Memory B cell (primary cell): ENCODE measurements around the gene STT3B.

Source experiments
- ATAC-seq: fragments of 150-1000 bp; cut with Tn5 transposase; 2 replicates; pipeline ENCODE4 v1.10.0; 2021; ENCODE audit warnings: low read depth, mild to moderate bottlenecking, moderate library complexity
- DNase-seq, 2 donors: peaks; one replicate each; pipeline ENCODE4 v3.0.0; 2022; ENCODE audit warnings: low spot score in 2 of 2
- H3K27ac Mint-ChIP-seq: one replicate; pipeline ENCODE4 v1.8.0; 2022; ENCODE audit warnings: mild to moderate bottlenecking, moderate library complexity, mixed read lengths
- H3K27me3 Mint-ChIP-seq: one replicate; pipeline ENCODE4 v1.8.0; 2022; ENCODE audit warnings: mixed read lengths
- H3K36me3 Mint-ChIP-seq: one replicate; pipeline ENCODE4 v1.8.0; 2022; ENCODE audit warnings: mild to moderate bottlenecking, mixed read lengths
- H3K4me1 Mint-ChIP-seq: one replicate; pipeline ENCODE4 v1.8.0; 2022; ENCODE audit warnings: mixed read lengths
- H3K4me3 Mint-ChIP-seq: one replicate; pipeline ENCODE4 v1.8.0; 2022; ENCODE audit warnings: mild to moderate bottlenecking, moderate library complexity, mixed read lengths
- H3K9me3 Mint-ChIP-seq: one replicate; pipeline ENCODE4 v1.8.0; 2022; ENCODE audit warnings: mixed read lengths

Gene STT3B

GRCh38 chr3:31530960-31531335, 1.8 kb upstream of the STT3B start:
- DNase-seq = no peak
- Mint-ChIP-seq H3K36me3 (no peaks in the 10 kb centered on the region), H3K9me3 (no peaks in the 10 kb centered on the region), H3K27me3 (no peaks in the 10 kb centered on the region), H3K4me3 (no peak overlapping the region), H3K27ac (peak overlapping the region; percentile 97), H3K4me1 (peaks cover 7% of the 10 kb centered on the region)
- no peak for ATAC-seq

DNA sequence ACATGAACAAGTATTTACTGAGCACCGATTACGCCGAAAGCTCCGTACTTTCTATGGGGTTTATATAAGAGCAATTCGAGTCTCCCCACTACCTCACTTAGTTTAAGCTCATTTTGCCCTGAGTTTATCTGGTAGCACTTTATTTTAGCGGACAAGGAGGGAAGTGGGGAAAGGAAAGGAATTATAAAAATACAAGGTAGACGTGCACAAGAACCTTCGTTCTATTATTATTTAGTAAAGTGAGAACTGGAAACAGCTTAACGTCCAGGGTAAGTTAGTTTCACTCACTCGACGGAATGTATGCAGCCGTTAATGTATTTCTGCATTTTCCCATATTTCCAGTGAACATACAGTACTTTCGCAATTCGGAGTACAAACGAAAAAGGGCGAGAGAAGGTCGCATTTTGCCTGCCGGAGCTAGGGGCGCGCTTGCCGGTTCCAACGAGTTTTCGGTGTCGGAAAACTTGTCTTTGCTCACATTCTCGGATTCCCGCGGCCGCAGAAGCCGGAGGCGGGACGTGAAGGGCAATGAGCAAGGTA, 1.2 kb upstream of the STT3B start:
- H3K4me3 Mint-ChIP-seq = peak overlapping the region; percentile 93
- H3K4me1 Mint-ChIP-seq = peaks cover 10% of the 10 kb centered on the region
- H3K36me3 Mint-ChIP-seq = no peaks in the 10 kb centered on the region
- ATAC-seq (no peak), DNase-seq (no peak)
- H3K27me3 Mint-ChIP-seq = no peaks in the 10 kb centered on the region
- no peaks in the 10 kb centered on the region for H3K9me3 Mint-ChIP-seq
- peak overlapping the region; percentile 97 for H3K27ac Mint-ChIP-seq

GRCh38 chr3:31531992-31532586, 636 bp upstream of the STT3B start:
- peak; percentile 79 for ATAC-seq
- peak overlapping the region; percentile 93 for H3K4me3 Mint-ChIP-seq
- H3K4me1 Mint-ChIP-seq = peaks cover 11% of the 10 kb centered on the region
- H3K27ac Mint-ChIP-seq = peak overlapping the region; percentile 97
- H3K27me3 Mint-ChIP-seq = no peaks in the 10 kb centered on the region
- H3K36me3 Mint-ChIP-seq = no peaks in the 10 kb centered on the region
- peak; percentile 94 to 99 for DNase-seq
- no peaks in the 10 kb centered on the region for H3K9me3 Mint-ChIP-seq

DNA sequence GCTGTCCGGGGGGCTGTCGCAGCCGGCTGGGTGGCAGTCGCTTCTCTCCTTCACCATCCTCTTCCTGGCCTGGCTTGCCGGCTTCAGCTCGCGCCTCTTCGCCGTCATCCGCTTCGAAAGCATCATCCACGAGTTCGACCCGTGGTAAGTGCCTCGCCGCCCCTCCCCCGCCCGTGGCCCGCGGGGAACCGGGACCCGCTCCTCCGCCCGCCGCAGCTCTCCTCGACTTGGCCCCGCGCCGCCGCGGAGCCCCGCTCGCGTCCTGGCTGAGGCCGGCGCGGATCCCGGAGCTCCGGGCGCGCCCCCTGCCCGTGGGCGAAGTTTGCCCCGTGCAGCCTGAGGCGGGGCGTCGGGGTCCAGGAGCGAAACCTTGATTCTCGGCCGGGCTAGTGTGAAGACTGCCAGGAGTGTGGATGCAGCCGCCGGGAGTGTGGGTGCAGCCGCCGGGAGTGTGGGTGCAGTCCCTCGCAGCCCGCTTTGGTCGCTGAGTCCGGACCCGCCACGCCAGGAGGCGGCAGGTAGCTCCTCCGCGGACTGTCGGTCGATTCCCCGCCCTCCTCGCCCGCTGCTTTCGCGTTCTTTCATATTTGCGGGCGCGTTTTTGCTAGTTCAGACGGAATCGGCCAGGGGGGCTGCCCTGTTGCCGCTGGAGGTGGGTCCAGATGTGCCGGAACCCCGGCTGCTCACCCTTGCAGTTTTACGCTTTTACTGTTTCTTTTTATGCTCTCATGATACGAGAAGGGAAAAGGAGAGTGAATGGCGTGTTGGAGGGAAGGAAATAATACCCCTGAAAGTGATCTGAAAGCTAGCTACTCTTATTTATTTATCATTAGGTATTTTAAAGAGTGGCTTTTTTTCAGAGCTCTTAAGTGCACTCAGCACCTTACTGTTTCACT, 692 bp downstream of the STT3B start:
- H3K4me1 Mint-ChIP-seq = peaks cover 23% of the 10 kb centered on the region
- DNase-seq = peak; percentile 51 to 65
- ATAC-seq = peak; percentile 7
- no peaks in the 10 kb centered on the region for H3K27me3 Mint-ChIP-seq
- H3K9me3 Mint-ChIP-seq = no peaks in the 10 kb centered on the region
- peak overlapping the region; percentile 97 for H3K27ac Mint-ChIP-seq
- H3K36me3 Mint-ChIP-seq = no peaks in the 10 kb centered on the region
- H3K4me3 Mint-ChIP-seq = peak overlapping the region; percentile 93

- no peaks in the 10 kb centered on the region for H3K36me3 Mint-ChIP-seq
- ATAC-seq (no peak), DNase-seq (no peak)
- H3K9me3 Mint-ChIP-seq = no peaks in the 10 kb centered on the region
- H3K27ac Mint-ChIP-seq = peak overlapping the region; percentile 97
- peaks cover 28% of the 10 kb centered on the region for H3K4me1 Mint-ChIP-seq
- no peaks in the 10 kb centered on the region for H3K27me3 Mint-ChIP-seq
- H3K4me3 Mint-ChIP-seq = peak overlapping the region; percentile 93
Measured at GRCh38 chr3:31534065-31534425, 1.3 kb downstream of the STT3B start.

- Mint-ChIP-seq H3K4me3 (peak overlapping the region; percentile 43), H3K4me1 (peaks cover 39% of the 10 kb centered on the region), H3K9me3 (no peaks in the 10 kb centered on the region), H3K36me3 (no peaks in the 10 kb centered on the region), H3K27me3 (no peaks in the 10 kb centered on the region), H3K27ac (no peak overlapping the region)
- ATAC-seq (no peak), DNase-seq (no peak)
Measured at GRCh38 chr3:31536497-31536896, 3.8 kb downstream of the STT3B start.

DNA sequence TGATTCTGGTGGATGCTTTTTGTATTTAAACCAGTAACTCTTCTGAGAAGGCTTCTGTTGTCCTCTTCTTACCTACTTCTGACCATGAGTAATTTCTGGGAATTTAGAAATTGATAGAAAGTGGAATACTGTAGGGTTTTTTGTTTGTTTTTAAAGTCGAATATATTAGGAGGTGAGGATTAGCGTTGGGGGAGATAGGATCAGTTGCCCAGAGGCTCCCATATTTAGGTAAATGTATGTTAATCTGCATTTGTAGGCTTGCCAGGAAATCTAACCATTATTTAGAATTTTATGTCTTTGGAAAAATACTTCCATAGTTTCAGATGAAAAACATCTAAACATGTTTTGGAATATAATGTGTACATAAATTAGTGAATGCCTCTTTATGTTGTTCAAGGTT, 6.1 kb downstream of the STT3B start:
- Mint-ChIP-seq H3K27me3 (no peaks in the 10 kb centered on the region), H3K27ac (no peak overlapping the region), H3K4me1 (peaks cover 42% of the 10 kb centered on the region), H3K4me3 (no peak overlapping the region), H3K36me3 (peaks cover 2% of the 10 kb centered on the region), H3K9me3 (no peaks in the 10 kb centered on the region)
- ATAC-seq (no peak), DNase-seq (no peak)

- Mint-ChIP-seq H3K27ac (no peak overlapping the region), H3K9me3 (no peaks in the 10 kb centered on the region), H3K36me3 (peaks cover 2% of the 10 kb centered on the region), H3K4me3 (no peak overlapping the region), H3K27me3 (no peaks in the 10 kb centered on the region), H3K4me1 (peaks cover 38% of the 10 kb centered on the region)
- DNase-seq (no peak), ATAC-seq (no peak)
Measured at GRCh38 chr3:31539275-31539674, 6.5 kb downstream of the STT3B start.

- H3K4me1 Mint-ChIP-seq = peaks cover 36% of the 10 kb centered on the region
Measured at GRCh38 chr3:31541089-31541488, 8.4 kb downstream of the STT3B start.

DNA sequence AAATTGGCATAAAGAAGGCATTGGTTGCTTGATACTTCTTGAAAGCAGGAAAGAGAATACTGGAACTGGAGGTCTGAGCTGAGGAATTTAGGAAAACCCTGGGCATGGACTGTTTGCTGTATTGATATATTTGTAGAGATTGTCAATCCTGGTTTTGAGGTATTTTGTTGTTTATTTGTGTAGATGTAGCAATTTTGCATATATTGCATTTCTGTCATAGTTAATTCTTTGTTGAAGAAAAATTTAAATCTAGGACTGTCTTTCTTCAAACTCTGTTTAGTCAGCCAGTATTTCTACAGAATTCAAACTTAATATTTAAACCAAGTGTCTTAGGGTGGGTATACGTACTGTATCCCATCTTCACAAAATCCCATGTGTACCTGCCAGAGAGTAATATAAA, 9.5 kb downstream of the STT3B start:
- Mint-ChIP-seq H3K4me3 (no peak overlapping the region), H3K4me1 (peaks cover 35% of the 10 kb centered on the region), H3K27ac (no peak overlapping the region), H3K9me3 (no peaks in the 10 kb centered on the region), H3K36me3 (peaks cover 3% of the 10 kb centered on the region), H3K27me3 (no peaks in the 10 kb centered on the region)
- DNase-seq = no peak
- no peak for ATAC-seq

More at GRCh38 chr3:31541089-31541488, 8.4 kb downstream of the STT3B start:
- Mint-ChIP-seq H3K36me3 (peaks cover 2% of the 10 kb centered on the region), H3K27ac (no peak overlapping the region), H3K9me3 (no peaks in the 10 kb centered on the region), H3K27me3 (no peaks in the 10 kb centered on the region), H3K4me3 (no peak overlapping the region)
- no peak for DNase-seq
- no peak for ATAC-seq

GRCh38 chr3:31543375-31543774, 10.7 kb downstream of the STT3B start:
- peaks cover 25% of the 10 kb centered on the region for H3K4me1 Mint-ChIP-seq
- H3K4me3 Mint-ChIP-seq = no peak overlapping the region
- no peaks in the 10 kb centered on the region for H3K9me3 Mint-ChIP-seq
- H3K27ac Mint-ChIP-seq = peak overlapping the region; percentile 39
- no peaks in the 10 kb centered on the region for H3K27me3 Mint-ChIP-seq
- H3K36me3 Mint-ChIP-seq = peaks cover 3% of the 10 kb centered on the region
- ATAC-seq (no peak), DNase-seq (no peak)

DNA sequence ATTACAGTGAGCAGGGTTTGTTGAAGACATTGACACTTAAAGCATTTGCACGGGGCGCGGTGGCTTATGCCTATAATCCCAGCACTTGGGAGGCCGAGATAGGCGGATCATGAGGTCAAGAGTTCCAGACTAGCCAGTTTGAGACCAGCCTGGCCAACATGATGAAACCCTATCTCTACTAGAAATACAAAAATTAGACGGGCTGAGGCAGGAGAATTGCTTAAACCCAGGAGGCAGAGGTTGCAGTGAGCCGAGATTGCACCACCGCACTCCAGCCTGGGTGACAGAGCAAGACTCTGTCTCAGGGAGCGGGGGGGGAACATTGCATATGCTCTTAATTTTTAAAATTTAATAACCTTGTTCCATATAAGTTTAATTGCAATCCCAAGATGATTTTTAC, 11.9 kb downstream of the STT3B start:
- peaks cover 17% of the 10 kb centered on the region for H3K4me1 Mint-ChIP-seq
- no peak overlapping the region for H3K27ac Mint-ChIP-seq
- H3K4me3 Mint-ChIP-seq = no peak overlapping the region
- H3K27me3 Mint-ChIP-seq = no peaks in the 10 kb centered on the region
- H3K9me3 Mint-ChIP-seq = no peaks in the 10 kb centered on the region
- peaks cover 3% of the 10 kb centered on the region for H3K36me3 Mint-ChIP-seq
- no peak for DNase-seq
- no peak for ATAC-seq

- Mint-ChIP-seq H3K36me3 (peaks cover 3% of the 10 kb centered on the region), H3K4me3 (no peak overlapping the region), H3K27me3 (no peaks in the 10 kb centered on the region), H3K9me3 (no peaks in the 10 kb centered on the region), H3K4me1 (peaks cover 21% of the 10 kb centered on the region), H3K27ac (peak overlapping the region; percentile 31)
- no peak for DNase-seq
- no peak for ATAC-seq
Measured at GRCh38 chr3:31546162-31546561, 13.4 kb downstream of the STT3B start.

GRCh38 chr3:31546725-31547124, 14.0 kb downstream of the STT3B start:
- H3K36me3 Mint-ChIP-seq = peaks cover 3% of the 10 kb centered on the region
- H3K4me3 Mint-ChIP-seq = no peak overlapping the region
- no peaks in the 10 kb centered on the region for H3K9me3 Mint-ChIP-seq
- H3K4me1 Mint-ChIP-seq = peaks cover 25% of the 10 kb centered on the region
- ATAC-seq = no peak
- peak overlapping the region; percentile 41 for H3K27ac Mint-ChIP-seq
- DNase-seq = no peak
- H3K27me3 Mint-ChIP-seq = no peaks in the 10 kb centered on the region
